HepG2 (cell line): Measurements from ENCODE around the gene SLC22A23. TPM values are rescaled to one million over a fixed set of nuclear protein-coding genes. Genes with fewer than 3 reads are reported as not detected.

Experiments used
- BRD4 ChIP-seq: sonication (generic); formaldehyde crosslinking; IDR thresholded peaks from 2 replicates; pipeline ENCODE4 v1.4.0; 2020; ENCODE audit warnings: missing genetic modification reagents
- CBX2 ChIP-seq, 2 experiments: fragments of 200-600 bp in 1 of 2; sonication (generic); formaldehyde crosslinking in 1 of 2; IDR thresholded peaks; 2 replicates each; pipeline versions ENCODE4 v1.7.0 to v1.8.1; 2018 to 2022; ENCODE audit warnings: low read depth in 2 of 2, low read length in 1 of 2, mild to moderate bottlenecking in 1 of 2, missing genetic modification reagents in 1 of 2
- DNMT1 ChIP-seq: sonication (generic); formaldehyde crosslinking; IDR thresholded peaks from 2 replicates; pipeline ENCODE4 v1.5.1; 2020; ENCODE audit warnings: mild to moderate bottlenecking, missing genetic modification reagents
- DNMT3B ChIP-seq: conservative IDR thresholded peaks from 2 replicates; pipeline ENCODE4 v1.6.1; 2016; ENCODE audit warnings: missing biosample characterization, control low read depth
- ELF3 ChIP-seq: IDR thresholded peaks from 2 replicates; pipeline ENCODE4 v1.6.1; 2016; ENCODE audit warnings: missing genetic modification reagents, missing compliant biosample characterization
- GATAD2A ChIP-seq: IDR thresholded peaks from 2 replicates; pipeline ENCODE4 v1.6.1; 2016
- IRF2 ChIP-seq: IDR thresholded peaks from 2 replicates; pipeline ENCODE4 v1.6.1; 2018; ENCODE audit warnings: missing genetic modification reagents, missing compliant biosample characterization
- LBX2 ChIP-seq: sonication (generic); formaldehyde crosslinking; IDR thresholded peaks from 2 replicates; pipeline ENCODE4 v1.5.0; 2020; ENCODE audit warnings: missing genetic modification reagents, mild to moderate bottlenecking, borderline replicate concordance
- MTF2 ChIP-seq: sonication (generic); formaldehyde crosslinking; IDR thresholded peaks from 2 replicates; pipeline ENCODE4 v1.5.0; 2020; ENCODE audit warnings: missing genetic modification reagents, borderline replicate concordance
- POLR2G ChIP-seq: fragments of 200-400 bp; formaldehyde crosslinking; IDR thresholded peaks from 2 replicates; pipeline ENCODE4 v1.6.1; 2018; ENCODE audit warnings: mild to moderate bottlenecking, low read depth, low read length, moderate library complexity
- PRDM4 ChIP-seq: sonication (generic); formaldehyde crosslinking; IDR thresholded peaks from 2 replicates; pipeline ENCODE4 v1.9.0; 2021; ENCODE audit warnings: missing genetic modification reagents, borderline replicate concordance
- RFXAP ChIP-seq: sonication (generic); formaldehyde crosslinking; IDR thresholded peaks from 2 replicates; pipeline ENCODE4 v1.4.0; 2020; ENCODE audit warnings: missing genetic modification reagents, borderline replicate concordance
- ZBTB26 ChIP-seq: IDR thresholded peaks from 2 replicates; pipeline ENCODE4 v1.6.1; 2016; ENCODE audit warnings: missing compliant biosample characterization, missing genetic modification reagents, borderline replicate concordance
- ZFX ChIP-seq: sonication (generic); formaldehyde crosslinking; IDR thresholded peaks from 2 replicates; pipeline ENCODE4 v1.4.0; 2020; ENCODE audit warnings: mild to moderate bottlenecking, low read depth, missing genetic modification reagents, moderate library complexity
- ZNF484 ChIP-seq: sonication (generic); formaldehyde crosslinking; IDR thresholded peaks from 2 replicates; pipeline ENCODE4 v1.5.1; 2020; ENCODE audit warnings: mild to moderate bottlenecking, low read depth, missing genetic modification reagents, borderline replicate concordance
- ZNF546 ChIP-seq: sonication (generic); formaldehyde crosslinking; conservative IDR thresholded peaks from 2 replicates; pipeline ENCODE4 v1.8.1; 2023; ENCODE audit warnings: mild to moderate bottlenecking, missing genetic modification reagents
- ZNF562 ChIP-seq: sonication (generic); formaldehyde crosslinking; IDR thresholded peaks from 2 replicates; pipeline ENCODE4 v1.8.0; 2022; ENCODE audit warnings: missing genetic modification reagents, borderline replicate concordance
- ZNF784 ChIP-seq: sonication (generic); formaldehyde crosslinking; IDR thresholded peaks from 2 replicates; pipeline ENCODE4 v1.5.1; 2020; ENCODE audit warnings: missing genetic modification reagents, mild to moderate bottlenecking, borderline replicate concordance
- polyA plus RNA-seq, 8 experiments: library from polyadenylated mRNA; depleted of rRNA in 3 of 8; stranded (reverse) in 7 of 8; unstranded in 1 of 8; fragments of >200 nt; fragmentation: Illumina TruSeq in 4 of 8; extraction: Trizol in 4 of 8; gene quantifications; 2 replicates each; pipeline versions ENCODE4 v1.2.1 to v1.2.3, GENCODE V29; 2011 to 2016; ENCODE audit warnings: low read depth in 4 of 8, missing spikeins in 1 of 8, mixed read lengths in 1 of 8; ENCODE audit not compliant: insufficient read depth in 1 of 8
- total RNA-seq, 5 experiments: library from RNA; depleted of rRNA; stranded (reverse); fragments of >200 nt; fragmentation: Illumina TruSeq; extraction: Trizol; gene quantifications; 2 replicates each; pipeline ENCODE4 v1.2.3, GENCODE V29; 2016; ENCODE audit warnings: low read depth in 1 of 5
- TF ChIP-seq, protein P1 (sequence below): sonication (generic); formaldehyde crosslinking; IDR thresholded peaks from 2 replicates; pipeline ENCODE4 v1.4.0; 2020; ENCODE audit warnings: low read depth, mild to moderate bottlenecking, missing genetic modification reagents
- TF ChIP-seq, protein P2 (sequence below): sonication (generic); formaldehyde crosslinking; IDR thresholded peaks from 2 replicates; pipeline ENCODE4 v1.4.0; 2020; ENCODE audit warnings: missing genetic modification reagents

Gene SLC22A23
- total and polyA plus RNA-seq, 2 of the 13 experiments (the other 11 are each of a cell fraction or from before 2014, with no cell fraction given): 11.8 to 17.5 TPM

GRCh38 chr6:3455569-3456394 is 1.1 kb downstream of the SLC22A23 start (continued):
- TF ChIP-seq LBX2 (CRISPR knock-in tag): no peak; the same call in none of the 2 replicates
- TF ChIP-seq DNMT3B (CRISPR knock-in tag): no peak
- TF ChIP-seq GATAD2A (CRISPR knock-in tag): peak; percentile 37
- no peak for TF ChIP-seq ZNF562 (CRISPR knock-in tag)
- TF ChIP-seq MTF2 (CRISPR knock-in tag): no peak
- TF ChIP-seq BRD4: peak; percentile 39; the same call in 1 of the 2 replicates
- no peak for TF ChIP-seq ZNF546 (CRISPR knock-in tag)
- TF ChIP-seq ELF3 (CRISPR knock-in tag): no peak
- TF ChIP-seq RFXAP (CRISPR knock-in tag): no peak
- TF ChIP-seq, protein P1, sequence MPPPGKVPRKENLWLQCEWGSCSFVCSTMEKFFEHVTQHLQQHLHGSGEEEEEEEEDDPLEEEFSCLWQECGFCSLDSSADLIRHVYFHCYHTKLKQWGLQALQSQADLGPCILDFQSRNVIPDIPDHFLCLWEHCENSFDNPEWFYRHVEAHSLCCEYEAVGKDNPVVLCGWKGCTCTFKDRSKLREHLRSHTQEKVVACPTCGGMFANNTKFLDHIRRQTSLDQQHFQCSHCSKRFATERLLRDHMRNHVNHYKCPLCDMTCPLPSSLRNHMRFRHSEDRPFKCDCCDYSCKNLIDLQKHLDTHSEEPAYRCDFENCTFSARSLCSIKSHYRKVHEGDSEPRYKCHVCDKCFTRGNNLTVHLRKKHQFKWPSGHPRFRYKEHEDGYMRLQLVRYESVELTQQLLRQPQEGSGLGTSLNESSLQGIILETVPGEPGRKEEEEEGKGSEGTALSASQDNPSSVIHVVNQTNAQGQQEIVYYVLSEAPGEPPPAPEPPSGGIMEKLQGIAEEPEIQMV (CRISPR knock-in tag): no peak
- TF ChIP-seq IRF2 (CRISPR knock-in tag): no peak
- TF ChIP-seq ZFX (CRISPR knock-in tag): peak; percentile 79
- TF ChIP-seq CBX2 (IDR thresholded peaks at IDR 0.05; ENCODE audit: low read depth, low read length): no peak
- no peak for TF ChIP-seq CBX2 (CRISPR knock-in tag; IDR thresholded peaks at IDR 0.05; ENCODE audit: low read depth)
- no peak for TF ChIP-seq PRDM4 (CRISPR knock-in tag)
- TF ChIP-seq, protein P2, sequence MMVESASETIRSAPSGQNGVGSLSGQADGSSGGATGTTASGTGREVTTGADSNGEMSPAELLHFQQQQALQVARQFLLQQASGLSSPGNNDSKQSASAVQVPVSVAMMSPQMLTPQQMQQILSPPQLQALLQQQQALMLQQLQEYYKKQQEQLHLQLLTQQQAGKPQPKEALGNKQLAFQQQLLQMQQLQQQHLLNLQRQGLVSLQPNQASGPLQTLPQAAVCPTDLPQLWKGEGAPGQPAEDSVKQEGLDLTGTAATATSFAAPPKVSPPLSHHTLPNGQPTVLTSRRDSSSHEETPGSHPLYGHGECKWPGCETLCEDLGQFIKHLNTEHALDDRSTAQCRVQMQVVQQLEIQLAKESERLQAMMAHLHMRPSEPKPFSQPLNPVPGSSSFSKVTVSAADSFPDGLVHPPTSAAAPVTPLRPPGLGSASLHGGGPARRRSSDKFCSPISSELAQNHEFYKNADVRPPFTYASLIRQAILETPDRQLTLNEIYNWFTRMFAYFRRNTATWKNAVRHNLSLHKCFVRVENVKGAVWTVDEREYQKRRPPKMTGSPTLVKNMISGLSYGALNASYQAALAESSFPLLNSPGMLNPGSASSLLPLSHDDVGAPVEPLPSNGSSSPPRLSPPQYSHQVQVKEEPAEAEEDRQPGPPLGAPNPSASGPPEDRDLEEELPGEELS: no peak
- no peak for TF ChIP-seq POLR2G
- TF ChIP-seq DNMT1 (CRISPR knock-in tag): peak; percentile 65; the same call in 1 of the 2 replicates
- TF ChIP-seq ZNF484 (CRISPR knock-in tag): no peak
- TF ChIP-seq ZNF784 (CRISPR knock-in tag): 0 out of 2 replicates have a peak, but pooled peaks have one; percentile 27
- 0 out of 2 replicates have a peak, but pooled peaks have one; percentile 36 for TF ChIP-seq ZBTB26 (CRISPR knock-in tag)
